K562 (cell line): ENCODE measurements around the gene AP4E1. TPM values are rescaled to one million over a fixed set of nuclear protein-coding genes. Genes with fewer than 3 reads are reported as not detected.

Experiments used
- ATAC-seq: fragments of 200-7000 bp; cut with Tn5 transposase; 3 replicates; pipeline ENCODE4 v1.9.1; 2020; ENCODE audit warnings: moderate library complexity
- BruUV-seq: library from RNA; stranded (reverse); fragments of 400-500 nt; replicated peaks from 2 replicates; lab custom pipeline; 2021; lab: Mats Ljungman, UMichigan
- CTCF ChIA-PET: fragments of 300-600 bp; formaldehyde crosslinking; extraction: SDS; loops from one replicate; lab custom pipeline; 2021; ENCODE audit warnings: low intra/inter-chr PET ratio; lab: Yijun Ruan, JAX
- POLR2A ChIA-PET: fragments of 300-600, 350-650 bp; sonication (Branson Sonifier 250); formaldehyde crosslinking; extraction: SDS; loops from one replicate; lab custom pipeline; 2021; ENCODE audit warnings: antibody characterized with exemption, inconsistent platforms; lab: Yijun Ruan, JAX
- DNase-seq, 4 experiments: peaks; one replicate each; pipeline versions ENCODE4 v3.0.0 to v3.0.0-alpha.2; 2011 to 2018; ENCODE audit warnings: low spot score in 3 of 4, mixed read lengths in 3 of 4; ENCODE audit errors: extremely low read depth in 1 of 4
- FAIRE-seq: peaks from 2 replicates; lab custom pipeline; 2011; peaks lifted over from hg19 to GRCh38; lab: Jason Lieb, UNC
- H2AFZ ChIP-seq: 2 replicates; pipeline ENCODE4 v1.6.0; 2011; ENCODE audit warnings: low read depth, low read length, control low read depth, inconsistent platforms
- H3K27ac ChIP-seq: fragments of 200-600 bp; 3 replicates; pipeline ENCODE4 v1.8.0; 2011; ENCODE audit warnings: low read depth, mild to moderate bottlenecking, control low read depth, inconsistent platforms, low read length, moderate library complexity, mixed read lengths; ENCODE audit errors: extremely low read depth
- H3K27me3 ChIP-seq, 2 experiments: fragments of 300-600 bp in 1 of 2; 2 replicates in 1 of 2; 3 replicates in 1 of 2; pipeline versions ENCODE4 v1.6.0 to v1.8.0; 2011; ENCODE audit warnings: inconsistent platforms in 2 of 2, low read length in 2 of 2, mild to moderate bottlenecking in 1 of 2, mixed read lengths in 1 of 2, moderate library complexity in 1 of 2; ENCODE audit not compliant: control insufficient read depth in 2 of 2, insufficient read depth in 2 of 2
- H3K36me3 ChIP-seq: fragments of 300-600 bp; 3 replicates; pipeline ENCODE4 v1.8.0; 2011; ENCODE audit warnings: mild to moderate bottlenecking, low read length, inconsistent platforms; ENCODE audit not compliant: control insufficient read depth, insufficient read depth
- H3K4me1 ChIP-seq, 2 experiments: fragments of 200-600 bp in 1 of 2; replicated peaks in 1 of 2; 2 replicates in 1 of 2; 3 replicates in 1 of 2; pipeline versions ENCODE4 v1.5.1 to v1.8.0; 2011; ENCODE audit warnings: inconsistent platforms in 2 of 2, low read length in 2 of 2, mild to moderate bottlenecking in 1 of 2, mixed read lengths in 1 of 2, moderate library complexity in 1 of 2; ENCODE audit not compliant: control insufficient read depth in 2 of 2, insufficient read depth in 2 of 2
- H3K4me2 ChIP-seq: 2 replicates; pipeline ENCODE4 v1.6.1; 2011; ENCODE audit warnings: low read length, control low read depth, inconsistent platforms, mixed read lengths; ENCODE audit not compliant: insufficient read depth
- H3K4me3 ChIP-seq: fragments of 200-600 bp; sonication (generic), shearing (Covaris generic); 2 replicates; pipeline ENCODE4 v1.5.1; 2016; ENCODE audit warnings: control low read depth, inconsistent platforms
- H3K79me2 ChIP-seq: fragments of 200-600 bp; 3 replicates; pipeline ENCODE4 v1.8.0; 2011; ENCODE audit warnings: low read length, inconsistent platforms; ENCODE audit not compliant: control insufficient read depth, insufficient read depth
- H3K9ac ChIP-seq, 2 experiments: 2 replicates each; pipeline versions ENCODE4 v1.6.0 to v1.6.1; 2011; ENCODE audit warnings: low read depth in 2 of 2, low read length in 2 of 2, control low read depth in 1 of 2, inconsistent platforms in 1 of 2, mild to moderate bottlenecking in 1 of 2, mixed read lengths in 1 of 2; ENCODE audit not compliant: insufficient read depth in 1 of 2
- H3K9me1 ChIP-seq: one replicate; pipeline ENCODE4 v1.6.0; 2011; ENCODE audit warnings: inconsistent platforms, mild to moderate bottlenecking, low read length, moderate library complexity; ENCODE audit not compliant: control insufficient read depth, insufficient read depth
- H3K9me3 ChIP-seq: replicated peaks from 2 replicates; pipeline ENCODE4 v1.5.1; 2011; ENCODE audit warnings: low read depth, low read length, inconsistent platforms; ENCODE audit not compliant: control insufficient read depth, insufficient read depth
- H4K20me1 ChIP-seq: replicated peaks from 2 replicates; pipeline ENCODE4 v1.6.1; 2011; ENCODE audit warnings: low read length, inconsistent platforms, mixed read lengths; ENCODE audit not compliant: control insufficient read depth, insufficient read depth
- CBX2 ChIP-seq: fragments of 200-600 bp; sonication (generic); IDR thresholded peaks from one replicate; pipeline ENCODE4 v1.6.1; 2012; ENCODE audit warnings: mild to moderate bottlenecking, low read length, inconsistent platforms; ENCODE audit not compliant: insufficient read depth, poor library complexity, severe bottlenecking
- CBX8 ChIP-seq: fragments of 200-600 bp; sonication (generic); IDR thresholded peaks from 2 replicates; pipeline ENCODE4 v1.6.1; 2012; ENCODE audit warnings: borderline replicate concordance, mixed run types, low read depth, mild to moderate bottlenecking, moderate library complexity, mixed read lengths, low read length, control low read depth, inconsistent platforms; ENCODE audit not compliant: poor library complexity, severe bottlenecking; ENCODE audit errors: extremely low read depth
- ILK ChIP-seq: fragments of 450-650 bp; IDR thresholded peaks from 2 replicates; pipeline ENCODE4 v1.6.1; 2016; ENCODE audit warnings: missing genetic modification characterization, low read depth, mild to moderate bottlenecking, missing compliant biosample characterization, moderate library complexity, borderline replicate concordance
- KLF16 ChIP-seq: IDR thresholded peaks from 2 replicates; pipeline ENCODE4 v1.6.1; 2016; ENCODE audit warnings: antibody characterized with exemption
- ZFPM2 ChIP-seq: fragments of 250-450 bp; sonication (Bioruptor Pico); IDR thresholded peaks from 2 replicates; pipeline ENCODE4 v1.5.1; 2022; ENCODE audit warnings: mild to moderate bottlenecking
- WGBS: fragments of 100-300 bp; shearing (Covaris generic); methylation state at CpG from one replicate; pipeline ENCODE4 v1.1.6; 2016; ENCODE audit warnings: low coverage, mixed read lengths; ENCODE audit not compliant: insufficient coverage; ENCODE audit errors: missing lambda C conversion rate; 5-methylcytosine and 5-hydroxymethylcytosine counted together
- in situ Hi-C: fragments of 300-500 bp; cut with MboI; formaldehyde crosslinking; loops from 4 replicates; pipeline ENCODE4 v1.15.0; 2018; ENCODE audit warnings: inconsistent platforms, mixed read lengths
- intact Hi-C: fragments of 100-400 bp; cut with micrococcal nuclease; formaldehyde crosslinking; loops from 2 replicates; pipeline ENCODE4 v1.14.2; 2022
- polyA plus RNA-seq, 8 experiments: library from polyadenylated mRNA; depleted of rRNA in 4 of 8; stranded (reverse) in 5 of 8; unstranded in 3 of 8; fragments of >200 nt; fragmentation: Nextera tagmentation in 2 of 8; fragmentation: Illumina TruSeq in 1 of 8; extraction: Ambion mirVana in 2 of 8; extraction: Trizol in 1 of 8; gene quantifications; 2 replicates each; pipeline versions ENCODE4 v1.2.1 to v1.2.3, GENCODE V29; 2011 to 2014; ENCODE audit warnings: inconsistent platforms in 1 of 8, missing spikeins in 1 of 8
- total RNA-seq, 7 experiments: library from RNA; depleted of rRNA in 6 of 7; stranded (reverse); fragments of >200 nt in 6 of 7; fragmentation: Illumina TruSeq in 2 of 7; extraction: Trizol in 2 of 7; gene quantifications; 2 replicates each; pipeline versions ENCODE4 v1.2.1 to v1.2.3, GENCODE V29; 2011 to 2021; ENCODE audit warnings: low replicate concordance in 1 of 7

The AP4E1 gene
- total and polyA plus RNA-seq, 9 of the 15 experiments (the other 6 are each of a cell fraction or from before 2014, with no cell fraction given), result 1.3 to 11.5 (median 4.4) TPM

DNA sequence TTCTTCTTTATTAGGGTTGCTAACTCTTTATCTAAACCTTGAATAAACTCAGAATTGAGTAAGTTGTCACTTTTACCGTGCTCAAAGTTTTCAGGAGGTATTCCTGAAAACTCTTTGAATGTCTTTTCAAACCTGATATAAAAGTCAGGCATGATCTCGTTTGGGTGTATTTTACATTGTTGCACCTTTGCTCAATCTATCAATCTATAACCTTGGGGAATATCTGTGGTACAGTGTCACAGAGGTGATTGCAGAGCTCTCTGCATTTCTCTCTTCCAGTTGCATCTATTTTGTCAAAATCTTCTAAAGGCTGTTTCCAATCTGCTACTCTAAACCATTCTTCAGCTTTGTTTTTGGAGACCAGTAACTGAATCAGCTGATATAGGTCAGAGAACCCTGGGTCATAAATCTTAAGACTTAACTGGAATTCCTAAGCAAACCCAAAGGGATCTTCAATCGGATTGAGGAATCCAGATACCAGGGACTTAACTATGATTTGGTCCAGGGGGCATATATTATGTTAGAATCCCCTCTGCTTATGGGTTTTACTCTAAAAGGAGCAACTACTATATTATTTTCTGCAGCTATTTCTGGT, 35.6 kb upstream of the AP4E1 start:
- in situ Hi-C loops (no loop called here), intact Hi-C loops (no loop called here)
- Histone ChIP-seq H2AFZ (no peak overlapping the region), H3K4me2 (no peak overlapping the region), H3K27me3 (peaks cover 0 to 7% of the 10 kb centered on the region in 2 experiments; a peak in 1 of 5 replicates), H3K9me3 (no peaks in the 10 kb centered on the region), H4K20me1 (no peaks in the 10 kb centered on the region), H3K9ac (no peak overlapping the region), H3K79me2 (no peaks in the 10 kb centered on the region), H3K4me1 (peaks cover 0 to 8% of the 10 kb centered on the region in 2 experiments; a peak in 3 of 5 replicates), H3K27ac (no peak overlapping the region), H3K36me3 (no peaks in the 10 kb centered on the region), H3K4me3 (no peak overlapping the region), H3K9me1 (no peaks in the 10 kb centered on the region)
- ChIA-PET POLR2A (interaction anchor here (0.7 to 1.5 kb wide), 3 partner anchors 9 to 251 kb away, joined by 3 read pairs; no protein-coding TSS in a partner anchor), CTCF (no interaction called here)
- WGBS, result 13% methylated on average over 3 of the region's 3 CpGs
- no TSS peak for BruUV-seq
- DNase-seq (no peak), ATAC-seq (no peak), FAIRE-seq (no peak)
- peak; percentile 90 for TF ChIP-seq CBX8
- no peak for TF ChIP-seq ILK (tag)
- TF ChIP-seq KLF16, result no peak
- TF ChIP-seq CBX2, result peak; percentile 79
- no peak for TF ChIP-seq ZFPM2 (CRISPR knock-in tag)
